HL-60 (cell line): Measurements from ENCODE around the gene UEVLD.

Source experiments
- DNase-seq, 2 experiments: peaks; one replicate each; pipeline ENCODE4 v3.0.0-alpha.2; 2010 to 2020; ENCODE audit warnings: low read depth in 1 of 2, low spot score in 1 of 2
- H3K27ac ChIP-seq: fragments of 250-450 bp; sonication (Bioruptor Pico); replicated peaks from 2 replicates; pipeline ENCODE4 v1.5.1; 2020; ENCODE audit warnings: mild to moderate bottlenecking, moderate library complexity
- H3K27me3 ChIP-seq: fragments of 250-450 bp; sonication (Bioruptor Pico); 2 replicates; pipeline ENCODE4 v1.5.1; 2021; ENCODE audit warnings: mild to moderate bottlenecking, moderate library complexity; ENCODE audit not compliant: insufficient read depth, poor library complexity, severe bottlenecking
- H3K4me3 ChIP-seq: replicated peaks from 2 replicates; pipeline ENCODE4 v1.5.1; 2011; ENCODE audit warnings: mild to moderate bottlenecking, control low read depth, low read length; ENCODE audit not compliant: insufficient read depth
- GABPA ChIP-seq: IDR thresholded peaks from 2 replicates; pipeline ENCODE4 v1.6.1; 2012; ENCODE audit warnings: low read depth
- POLR2AphosphoS5 ChIP-seq: IDR thresholded peaks from 2 replicates; pipeline ENCODE4 v1.6.1; 2012; ENCODE audit warnings: low read depth
- SPI1 ChIP-seq: IDR thresholded peaks from 2 replicates; pipeline ENCODE4 v1.6.1; 2012; ENCODE audit warnings: low read depth, mild to moderate bottlenecking, borderline replicate concordance
- TF ChIP-seq, protein P1 (sequence below): IDR thresholded peaks from one replicate; pipeline ENCODE4 v1.5.1; 2011; ENCODE audit warnings: low read length, control low read depth, inconsistent platforms; ENCODE audit not compliant: insufficient read depth
- TF ChIP-seq, protein P2 (sequence below): IDR thresholded peaks from 2 replicates; pipeline ENCODE4 v1.6.1; 2012; ENCODE audit warnings: low read depth; ENCODE audit not compliant: insufficient replicate concordance

The UEVLD gene

GRCh38 chr11:18540207-18541009 is 48.1 kb downstream of the UEVLD start:
- DNase-seq: no peak
- Histone ChIP-seq H3K27me3 (no peaks in the 10 kb centered on the region), H3K27ac (no peak overlapping the region), H3K4me3 (no peak overlapping the region)
- no peak for TF ChIP-seq POLR2AphosphoS5
- no peak for TF ChIP-seq SPI1
- TF ChIP-seq, protein P1, sequence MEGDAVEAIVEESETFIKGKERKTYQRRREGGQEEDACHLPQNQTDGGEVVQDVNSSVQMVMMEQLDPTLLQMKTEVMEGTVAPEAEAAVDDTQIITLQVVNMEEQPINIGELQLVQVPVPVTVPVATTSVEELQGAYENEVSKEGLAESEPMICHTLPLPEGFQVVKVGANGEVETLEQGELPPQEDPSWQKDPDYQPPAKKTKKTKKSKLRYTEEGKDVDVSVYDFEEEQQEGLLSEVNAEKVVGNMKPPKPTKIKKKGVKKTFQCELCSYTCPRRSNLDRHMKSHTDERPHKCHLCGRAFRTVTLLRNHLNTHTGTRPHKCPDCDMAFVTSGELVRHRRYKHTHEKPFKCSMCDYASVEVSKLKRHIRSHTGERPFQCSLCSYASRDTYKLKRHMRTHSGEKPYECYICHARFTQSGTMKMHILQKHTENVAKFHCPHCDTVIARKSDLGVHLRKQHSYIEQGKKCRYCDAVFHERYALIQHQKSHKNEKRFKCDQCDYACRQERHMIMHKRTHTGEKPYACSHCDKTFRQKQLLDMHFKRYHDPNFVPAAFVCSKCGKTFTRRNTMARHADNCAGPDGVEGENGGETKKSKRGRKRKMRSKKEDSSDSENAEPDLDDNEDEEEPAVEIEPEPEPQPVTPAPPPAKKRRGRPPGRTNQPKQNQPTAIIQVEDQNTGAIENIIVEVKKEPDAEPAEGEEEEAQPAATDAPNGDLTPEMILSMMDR: peak; percentile 10
- no peak for TF ChIP-seq GABPA
- TF ChIP-seq, protein P2, sequence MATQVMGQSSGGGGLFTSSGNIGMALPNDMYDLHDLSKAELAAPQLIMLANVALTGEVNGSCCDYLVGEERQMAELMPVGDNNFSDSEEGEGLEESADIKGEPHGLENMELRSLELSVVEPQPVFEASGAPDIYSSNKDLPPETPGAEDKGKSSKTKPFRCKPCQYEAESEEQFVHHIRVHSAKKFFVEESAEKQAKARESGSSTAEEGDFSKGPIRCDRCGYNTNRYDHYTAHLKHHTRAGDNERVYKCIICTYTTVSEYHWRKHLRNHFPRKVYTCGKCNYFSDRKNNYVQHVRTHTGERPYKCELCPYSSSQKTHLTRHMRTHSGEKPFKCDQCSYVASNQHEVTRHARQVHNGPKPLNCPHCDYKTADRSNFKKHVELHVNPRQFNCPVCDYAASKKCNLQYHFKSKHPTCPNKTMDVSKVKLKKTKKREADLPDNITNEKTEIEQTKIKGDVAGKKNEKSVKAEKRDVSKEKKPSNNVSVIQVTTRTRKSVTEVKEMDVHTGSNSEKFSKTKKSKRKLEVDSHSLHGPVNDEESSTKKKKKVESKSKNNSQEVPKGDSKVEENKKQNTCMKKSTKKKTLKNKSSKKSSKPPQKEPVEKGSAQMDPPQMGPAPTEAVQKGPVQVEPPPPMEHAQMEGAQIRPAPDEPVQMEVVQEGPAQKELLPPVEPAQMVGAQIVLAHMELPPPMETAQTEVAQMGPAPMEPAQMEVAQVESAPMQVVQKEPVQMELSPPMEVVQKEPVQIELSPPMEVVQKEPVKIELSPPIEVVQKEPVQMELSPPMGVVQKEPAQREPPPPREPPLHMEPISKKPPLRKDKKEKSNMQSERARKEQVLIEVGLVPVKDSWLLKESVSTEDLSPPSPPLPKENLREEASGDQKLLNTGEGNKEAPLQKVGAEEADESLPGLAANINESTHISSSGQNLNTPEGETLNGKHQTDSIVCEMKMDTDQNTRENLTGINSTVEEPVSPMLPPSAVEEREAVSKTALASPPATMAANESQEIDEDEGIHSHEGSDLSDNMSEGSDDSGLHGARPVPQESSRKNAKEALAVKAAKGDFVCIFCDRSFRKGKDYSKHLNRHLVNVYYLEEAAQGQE: no peak

GRCh38 chr11:18536209-18536608 is 52.3 kb downstream of the UEVLD start:
- DNase-seq: no peak
- H3K4me3 ChIP-seq: no peak overlapping the region

GRCh38 chr11:18534245-18534644 is 54.3 kb downstream of the UEVLD start:
- no peak for TF ChIP-seq SPI1
- TF ChIP-seq, protein P2: no peak
- no peak for TF ChIP-seq GABPA
- TF ChIP-seq, protein P1: no peak
- Histone ChIP-seq H3K4me3 (no peak overlapping the region), H3K27ac (no peak overlapping the region), H3K27me3 (no peaks in the 10 kb centered on the region)
- no peak for DNase-seq

More at GRCh38 chr11:18536209-18536608, 52.3 kb downstream of the UEVLD start:
- TF ChIP-seq GABPA (no peak), SPI1 (no peak), POLR2AphosphoS5 (no peak)
- TF ChIP-seq, protein P2: no peak
- TF ChIP-seq, protein P1: no peak
- Histone ChIP-seq H3K27me3 (no peaks in the 10 kb centered on the region), H3K27ac (no peak overlapping the region)
